NCI-H187 treated with DMSO at 0.1 percent for 48 hours (cell line): Measurements from ENCODE around the gene PCDHGA6.

ENCODE experiments used
- DNase-seq: peaks from one replicate; lab custom pipeline; 2025; lab: John Stamatoyannopoulos, UW

The PCDHGA6 gene

GRCh38 chr5:141421489-141421855 lies 47.8 kb downstream of the PCDHGA6 start:
- DNase-seq, result no peak

- DNase-seq, result no peak
These were observed 49.1 kb downstream of the PCDHGA6 start for GRCh38 chr5:141422742-141423291.

GRCh38 chr5:141427783-141428426 lies 54.2 kb downstream of the PCDHGA6 start:
- no peak for DNase-seq
